Panc1 (cell line): ENCODE results near the gene CCDC148. TPM values are rescaled to one million over a fixed set of nuclear protein-coding genes. Genes with fewer than 3 reads are reported as not detected.

Experiments used
- ATAC-seq: fragments of 200-7000 bp; cut with Tn5 transposase; 2 replicates; pipeline ENCODE4 v1.9.1; 2020; ENCODE audit warnings: mild to moderate bottlenecking, moderate library complexity
- BruUV-seq: library from RNA; stranded (reverse); fragments of 400-500 nt; replicated peaks from 2 replicates; lab custom pipeline; 2021; lab: Mats Ljungman, UMichigan
- CTCF ChIA-PET: fragments of 300-600 bp; sonication (Branson Sonifier 250); formaldehyde crosslinking; loops from one replicate; lab custom pipeline; 2022; ENCODE audit warnings: antibody characterized with exemption; lab: Charles Lee
- POLR2A ChIA-PET: fragments of 300-600 bp; sonication (Branson Sonifier 250); formaldehyde crosslinking; loops from one replicate; lab custom pipeline; 2022; ENCODE audit warnings: antibody characterized with exemption; lab: Charles Lee
- DNase-seq: peaks from one replicate; pipeline ENCODE4 v3.0.0-alpha.2; 2010; ENCODE audit warnings: low read depth, low spot score
- H3K27ac ChIP-seq: 2 replicates; pipeline ENCODE4 v1.5.1; 2011; ENCODE audit warnings: mild to moderate bottlenecking, low read length, inconsistent platforms
- H3K27me3 ChIP-seq: fragments of 200-500 bp; sonication (Bioruptor generic); 2 replicates; pipeline ENCODE4 v1.6.0; 2014; ENCODE audit warnings: low read length, inconsistent platforms; ENCODE audit not compliant: control insufficient read depth, insufficient read depth
- H3K36me3 ChIP-seq: fragments of 200-500 bp; sonication (Bioruptor generic); 2 replicates; pipeline ENCODE4 v1.5.1; 2014; ENCODE audit warnings: inconsistent platforms, mild to moderate bottlenecking, low read length, moderate library complexity; ENCODE audit not compliant: control insufficient read depth, insufficient read depth
- H3K4me1 ChIP-seq: 2 replicates; pipeline ENCODE4 v1.5.1; 2011; ENCODE audit warnings: inconsistent platforms, mild to moderate bottlenecking, low read length, moderate library complexity; ENCODE audit not compliant: control insufficient read depth, insufficient read depth
- H3K4me3 ChIP-seq, 2 experiments: 2 replicates each; pipeline ENCODE4 v1.5.1; 2011 to 2012; ENCODE audit warnings: low read depth in 2 of 2, low read length in 2 of 2, mild to moderate bottlenecking in 2 of 2, inconsistent platforms in 1 of 2, moderate library complexity in 1 of 2
- H3K9me3 ChIP-seq: fragments of 200-500 bp; sonication (Bioruptor generic); 2 replicates; pipeline ENCODE4 v1.5.1; 2014; ENCODE audit warnings: low read depth, mild to moderate bottlenecking, inconsistent platforms, low read length, moderate library complexity; ENCODE audit not compliant: control insufficient read depth, insufficient read depth
- CTCF ChIP-seq: fragments of 450-650 bp; IDR thresholded peaks from 2 replicates; pipeline ENCODE4 v1.5.1; 2017; ENCODE audit warnings: mild to moderate bottlenecking
- POLR2AphosphoS5 ChIP-seq: IDR thresholded peaks from 2 replicates; pipeline ENCODE4 v1.6.1; 2012; ENCODE audit warnings: mild to moderate bottlenecking, low read depth, low read length, moderate library complexity
- REST ChIP-seq, 2 experiments: IDR thresholded peaks; 2 replicates each; pipeline ENCODE4 v1.6.1; 2011 to 2012; ENCODE audit warnings: low read depth in 2 of 2, control low read depth in 1 of 2, low read length in 1 of 2, mild to moderate bottlenecking in 1 of 2, moderate library complexity in 1 of 2; ENCODE audit not compliant: insufficient read depth in 1 of 2
- SIN3A ChIP-seq: IDR thresholded peaks from 2 replicates; pipeline ENCODE4 v1.6.1; 2012; ENCODE audit warnings: low read depth, mild to moderate bottlenecking, low read length, moderate library complexity, borderline replicate concordance; ENCODE audit not compliant: insufficient read depth
- TCF7L2 ChIP-seq: IDR thresholded peaks from 2 replicates; pipeline ENCODE4 v1.6.1; 2011; ENCODE audit warnings: mild to moderate bottlenecking, low read depth, low read length, inconsistent platforms
- in situ Hi-C: cut with HindIII; loops from 2 replicates; pipeline ENCODE4 v1.10.0; 2016; ENCODE audit warnings: low sequenced_read_pairs, low pct_unique_long_range_greater_than_20kb
- intact Hi-C: fragments of 100-400 bp; cut with micrococcal nuclease; formaldehyde crosslinking; loops from one replicate; pipeline ENCODE4 v1.10.0; 2022; ENCODE audit not compliant: unreplicated experiment
- total RNA-seq: library from RNA; stranded (reverse); gene quantifications from one replicate; pipeline ENCODE4 v1.2.1, GENCODE V29; 2021; ENCODE audit not compliant: unreplicated experiment

Gene CCDC148
- total RNA-seq, 1 experiment from 2014 or later: 0.92 TPM

GRCh38 chr2:158305501-158305900 is 151.1 kb downstream of the CCDC148 start:
- in situ Hi-C loops: no loop called here
- H3K27ac ChIP-seq: no peak overlapping the region
- no peaks in the 10 kb centered on the region for H3K27me3 ChIP-seq
- TF ChIP-seq TCF7L2 (no peak), REST (IDR thresholded peaks at IDR 0.05; ENCODE audit: insufficient read depth in 1 of 2, low read depth in 2 of 2, low read length in 1 of 2) (no peak), POLR2AphosphoS5 (no peak), CTCF (no peak), SIN3A (no peak)
- H3K4me1 ChIP-seq: no peaks in the 10 kb centered on the region
- no peaks in the 10 kb centered on the region for H3K9me3 ChIP-seq
- CTCF ChIA-PET: no interaction called here
- no peaks in the 10 kb centered on the region for H3K36me3 ChIP-seq
- H3K4me3 ChIP-seq: no peak overlapping the region
- DNase-seq: no peak
- no peak for ATAC-seq
- intact Hi-C loops: no loop called here
- no TSS peak for BruUV-seq
- POLR2A ChIA-PET: no interaction called here

- no peak overlapping the region for H3K27ac ChIP-seq
- no peaks in the 10 kb centered on the region for H3K36me3 ChIP-seq
- BruUV-seq: no TSS peak
- in situ Hi-C loops: no loop called here
- POLR2A ChIA-PET: no interaction called here
- TF ChIP-seq CTCF: no peak
- no peak for TF ChIP-seq TCF7L2
- TF ChIP-seq POLR2AphosphoS5: no peak
- no peak for TF ChIP-seq SIN3A
- TF ChIP-seq REST (IDR thresholded peaks at IDR 0.05; ENCODE audit: insufficient read depth in 1 of 2, low read depth in 2 of 2, low read length in 1 of 2): no peak
- CTCF ChIA-PET: no interaction called here
- no peaks in the 10 kb centered on the region for H3K27me3 ChIP-seq
- no peak for DNase-seq
- H3K4me3 ChIP-seq: no peak overlapping the region
- no peak for ATAC-seq
- H3K9me3 ChIP-seq: no peaks in the 10 kb centered on the region
- intact Hi-C loops: no loop called here
- H3K4me1 ChIP-seq: no peaks in the 10 kb centered on the region
Observed at GRCh38 chr2:158300394-158300793, 156.2 kb downstream of the CCDC148 start.
